Measurements from ENCODE around the gene HOXC11.

Gene HOXC11

GRCh38 chr12:53960187-53961024, 12.5 kb upstream of the HOXC11 start:
- no peak for DNase-seq

DNA sequence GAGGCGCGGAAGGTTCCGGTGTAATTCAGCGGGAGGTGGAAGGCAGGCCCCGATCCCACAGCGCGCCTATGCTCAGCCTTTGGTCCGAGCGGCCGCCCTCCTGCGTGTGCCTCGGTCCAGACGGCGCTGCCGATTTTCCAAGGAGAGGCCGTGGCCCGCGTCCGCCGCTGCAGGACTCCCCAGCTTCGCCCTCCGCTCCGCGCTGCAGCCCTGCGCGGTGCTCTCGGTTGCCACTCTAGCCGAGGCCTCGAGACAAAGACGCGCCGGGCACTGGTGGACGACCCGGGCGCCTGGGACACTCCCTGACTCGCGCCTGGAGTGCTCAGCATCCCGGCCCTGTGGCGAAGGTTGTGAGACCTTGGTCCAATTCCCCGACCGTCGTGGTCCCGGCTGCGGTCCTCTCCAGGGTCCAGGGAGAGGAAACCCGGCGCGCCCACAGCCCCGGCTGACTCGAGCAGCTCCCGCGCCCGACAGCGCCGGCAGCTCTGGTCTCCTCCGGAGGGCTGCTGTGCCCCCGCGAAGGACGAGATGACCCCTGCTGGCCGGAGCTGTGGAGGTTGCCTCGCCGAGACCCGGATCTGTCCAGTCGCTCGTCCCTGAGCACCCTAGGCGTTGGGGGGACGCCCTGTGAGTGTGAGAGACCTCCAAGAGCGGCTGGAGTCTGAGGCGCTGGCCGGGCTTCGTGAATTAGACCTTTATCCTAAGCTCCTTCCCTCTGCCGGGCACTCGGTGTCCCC, 11.7 kb upstream of the HOXC11 start:
- DNase-seq, result no peak

DNA sequence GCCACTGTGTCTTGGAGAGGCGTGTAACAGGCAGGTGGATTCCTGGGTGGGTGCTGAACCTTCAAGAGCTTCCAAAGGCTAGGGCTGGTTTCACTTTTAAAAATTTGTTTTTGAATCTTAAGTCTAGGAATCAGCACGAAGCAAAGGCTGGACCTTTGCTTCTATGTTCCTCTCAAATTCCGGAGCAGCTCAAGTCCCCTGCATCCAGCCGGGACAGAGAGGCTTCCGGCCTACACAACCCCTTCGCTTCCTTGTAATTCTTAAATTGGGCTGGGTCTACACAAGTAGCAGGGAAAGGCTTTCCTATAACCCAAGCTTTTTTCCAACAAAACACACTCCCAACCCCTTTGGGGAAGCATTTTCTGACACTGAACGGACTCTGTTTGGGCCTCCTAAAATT, 9.9 kb upstream of the HOXC11 start:
- no peak for DNase-seq

DNA sequence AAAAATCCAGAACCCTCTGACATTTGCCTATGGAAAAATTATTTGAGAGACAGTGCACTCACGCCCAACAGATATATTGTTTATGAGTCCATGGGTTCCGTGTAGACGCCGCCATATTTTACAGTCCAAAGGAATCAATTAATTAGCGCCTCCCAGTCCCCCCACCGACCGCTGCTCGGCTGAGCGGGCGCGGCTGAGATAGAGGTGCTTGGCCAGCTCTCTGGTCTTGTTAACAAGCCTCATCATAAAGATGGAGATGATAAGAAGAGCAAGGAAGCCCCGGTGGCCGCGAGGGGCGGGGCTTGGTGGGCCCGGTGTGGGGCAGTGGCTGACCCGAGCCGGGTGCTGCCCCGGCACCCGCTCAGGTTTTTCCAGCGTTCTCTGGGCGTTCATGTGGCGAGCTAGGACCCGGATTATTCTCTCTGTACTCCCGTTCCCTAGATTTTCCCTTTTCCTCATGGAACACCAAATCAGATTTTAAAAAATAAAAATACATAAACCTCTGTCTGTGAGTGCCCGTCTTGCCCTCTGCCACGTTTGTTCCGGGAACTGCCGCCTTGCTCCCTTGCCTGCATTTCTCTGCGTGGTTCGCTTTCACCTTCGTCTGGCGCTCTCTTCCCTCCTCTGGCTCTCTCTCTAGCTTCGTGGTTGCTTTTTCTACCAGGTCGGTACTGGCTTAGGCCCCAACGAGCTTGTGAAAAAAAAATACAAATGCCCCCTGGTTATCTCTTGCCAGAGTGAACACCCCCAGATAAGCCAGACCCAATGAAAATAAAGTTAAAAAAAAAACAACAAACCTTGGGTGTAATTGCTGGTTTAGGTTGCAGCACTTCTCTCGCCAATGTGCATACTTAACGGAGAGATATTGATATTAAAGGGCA, 9.3 kb upstream of the HOXC11 start:
- no peak for DNase-seq

- no peak for DNase-seq
These were observed 8.6 kb upstream of the HOXC11 start for GRCh38 chr12:53964315-53964713.

DNA sequence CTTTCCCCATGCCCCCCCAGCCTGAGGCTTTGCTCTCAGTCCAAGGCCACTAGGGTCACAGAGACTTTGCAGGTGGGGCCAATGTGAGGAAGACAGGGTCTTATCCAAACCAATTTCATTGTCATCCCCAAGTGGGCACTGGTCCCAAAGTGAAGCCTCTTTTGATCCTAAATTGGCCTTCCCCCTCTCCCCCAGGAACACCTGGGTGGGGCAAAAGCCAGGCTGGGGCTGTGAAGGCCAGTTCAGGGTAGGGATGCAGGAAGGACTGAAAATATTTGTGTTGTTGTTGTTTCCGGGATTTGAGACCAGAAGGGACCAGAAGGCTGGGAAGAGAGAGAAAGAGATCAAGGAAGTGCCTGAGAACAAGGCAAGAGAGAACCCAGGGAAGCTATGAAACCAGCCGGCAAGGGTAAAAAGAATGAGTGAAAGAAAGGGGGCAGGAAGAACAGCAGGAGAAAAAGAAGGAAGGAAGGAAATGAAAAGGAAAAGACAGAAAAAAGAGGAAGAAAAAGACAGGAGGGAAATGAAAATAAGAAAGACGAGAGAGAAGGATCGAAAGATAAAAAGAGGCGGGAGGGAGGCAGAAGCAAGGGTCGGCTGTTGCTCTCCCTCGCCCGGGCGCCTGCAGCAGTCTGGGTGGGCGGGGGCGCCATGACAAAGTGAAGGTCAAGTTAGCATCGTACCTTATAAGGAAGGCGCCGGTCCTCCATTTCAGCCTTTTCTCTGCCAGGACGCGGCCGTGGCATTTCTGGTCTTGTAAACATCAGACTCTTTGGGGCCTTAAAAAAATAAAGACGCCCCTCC, 7.4 kb upstream of the HOXC11 start:
- no peak for DNase-seq

GRCh38 chr12:53966085-53966384, 6.9 kb upstream of the HOXC11 start:
- DNase-seq, result no peak

- DNase-seq, result no peak
These were observed 6.4 kb upstream of the HOXC11 start for GRCh38 chr12:53966385-53967133.

- no peak for DNase-seq
These were observed 5.5 kb upstream of the HOXC11 start for GRCh38 chr12:53967421-53967925.

DNA sequence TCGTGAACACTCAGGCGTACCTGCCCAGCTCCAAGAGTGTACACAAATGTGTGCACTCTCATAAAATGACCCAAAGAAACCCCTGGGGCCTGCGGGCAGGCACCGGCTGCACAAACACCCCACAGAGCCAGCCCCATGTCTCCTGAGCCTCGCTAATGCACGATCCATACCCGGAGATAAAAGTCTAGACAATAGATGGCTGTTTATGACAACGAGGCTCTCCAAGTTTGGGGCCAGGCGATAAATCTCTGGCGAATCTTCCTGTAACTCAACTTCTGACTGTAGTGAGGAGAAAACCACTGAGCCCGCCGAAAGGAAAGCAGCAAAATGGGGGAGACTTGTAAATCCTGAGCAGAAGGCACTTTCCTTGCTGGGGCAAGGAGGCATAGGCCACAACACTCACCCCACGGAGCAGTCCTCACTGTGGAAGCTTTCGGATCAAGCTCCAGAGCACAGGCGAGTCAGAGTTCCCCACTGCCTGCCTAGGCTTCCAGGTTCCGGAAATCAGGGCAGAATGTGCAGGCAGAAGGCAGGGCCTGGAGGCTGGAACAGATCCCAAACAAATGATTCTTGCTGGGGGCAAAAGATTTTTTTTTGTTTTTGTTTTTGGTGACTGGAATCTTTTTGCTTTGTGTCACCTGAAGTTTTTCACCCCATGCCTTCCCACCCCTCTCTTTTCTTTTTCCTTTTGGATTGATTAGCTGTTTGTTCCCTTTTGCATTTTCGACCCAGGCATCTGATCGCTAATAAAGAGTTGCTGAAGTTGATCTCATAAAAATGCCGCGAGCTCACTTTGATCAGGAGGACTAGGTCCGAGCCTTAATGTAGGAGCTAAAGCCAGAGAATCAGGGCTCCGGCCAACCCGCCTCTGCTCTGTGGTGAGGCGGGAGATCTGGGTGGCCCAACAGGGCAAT, 4.5 kb upstream of the HOXC11 start:
- no peak for DNase-seq

DNA sequence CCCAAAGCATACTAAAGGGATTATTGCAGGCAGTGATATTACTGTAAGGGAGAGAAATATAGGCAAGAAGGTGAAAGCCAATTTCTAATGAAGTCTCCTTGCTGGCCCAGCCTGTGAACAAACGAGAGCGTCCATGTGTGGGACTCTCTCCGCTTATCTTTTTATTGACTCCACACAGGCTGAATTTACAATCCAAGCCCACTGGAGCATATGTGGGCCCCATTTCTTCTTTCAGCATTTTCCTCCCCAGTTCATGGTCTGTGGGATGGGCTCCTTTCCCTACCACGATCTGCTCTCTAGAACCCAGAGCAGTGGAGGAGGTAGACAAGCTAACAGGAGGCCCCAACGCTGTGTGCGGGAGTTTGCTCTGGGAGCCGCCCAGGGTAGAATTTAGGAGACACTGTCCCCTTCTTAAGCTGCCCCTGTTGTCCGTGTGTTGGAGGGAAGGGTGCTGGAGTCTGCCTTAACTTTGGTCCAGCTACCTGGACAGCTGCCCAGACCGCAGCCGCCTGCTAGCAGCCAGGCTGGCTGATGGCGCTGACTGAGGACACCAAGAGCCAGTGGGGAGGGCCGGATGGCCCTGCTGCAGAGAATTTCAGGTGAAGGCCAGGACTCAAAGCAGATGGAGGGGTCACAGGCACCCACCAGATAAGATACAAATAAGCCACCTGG, 3.2 kb upstream of the HOXC11 start:
- DNase-seq, result no peak

- DNase-seq, result no peak
These were observed 2.5 kb upstream of the HOXC11 start for GRCh38 chr12:53970451-53970850.

GRCh38 chr12:53971129-53971528, 1.8 kb upstream of the HOXC11 start:
- no peak for DNase-seq

GRCh38 chr12:53971686-53972085, 1.2 kb upstream of the HOXC11 start:
- DNase-seq, result no peak

GRCh38 chr12:53972152-53972702, 699 bp upstream of the HOXC11 start:
- no peak for DNase-seq

DNA sequence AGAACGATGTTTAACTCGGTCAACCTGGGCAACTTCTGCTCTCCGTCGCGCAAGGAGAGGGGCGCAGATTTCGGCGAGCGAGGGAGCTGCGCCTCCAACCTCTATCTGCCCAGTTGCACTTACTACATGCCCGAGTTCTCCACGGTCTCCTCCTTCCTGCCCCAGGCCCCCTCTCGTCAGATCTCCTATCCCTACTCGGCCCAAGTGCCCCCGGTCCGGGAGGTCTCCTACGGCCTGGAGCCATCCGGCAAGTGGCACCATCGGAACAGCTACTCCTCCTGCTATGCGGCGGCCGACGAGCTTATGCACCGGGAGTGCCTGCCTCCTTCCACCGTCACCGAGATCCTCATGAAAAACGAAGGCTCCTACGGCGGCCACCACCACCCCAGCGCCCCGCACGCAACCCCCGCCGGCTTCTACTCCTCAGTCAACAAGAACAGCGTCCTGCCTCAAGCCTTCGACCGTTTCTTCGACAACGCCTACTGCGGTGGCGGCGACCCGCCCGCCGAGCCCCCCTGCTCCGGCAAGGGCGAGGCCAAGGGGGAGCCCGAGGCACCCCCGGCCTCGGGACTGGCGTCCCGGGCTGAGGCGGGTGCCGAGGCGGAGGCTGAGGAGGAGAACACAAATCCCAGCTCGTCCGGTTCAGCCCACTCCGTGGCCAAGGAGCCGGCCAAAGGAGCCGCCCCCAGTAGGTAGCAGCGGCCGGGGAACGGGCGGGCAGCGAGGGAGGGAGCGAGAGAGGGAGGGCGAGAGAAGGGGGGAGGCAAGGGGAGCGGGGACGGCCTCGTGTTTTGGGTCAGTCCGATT, 513 bp downstream of the HOXC11 start:
- no peak for DNase-seq

GRCh38 chr12:53974084-53975063, 1.4 kb downstream of the HOXC11 start, which contains the start of gene HOTAIR:
Gene HOTAIR, minus strand, starts transcription at chr12:53974954.
- no peak for DNase-seq

All from NCI-H526 treated with DMSO at 0.1 percent for 48 hours (cell line).